ENCODE results near the gene EVX2.
A peak's percentile ranks its signal among the peaks of the same experiment; 100 is the strongest.

EVX2 gene

GRCh38 chr2:176083796-176084261 is at the start of gene EVX2:
Gene EVX2, minus strand, starts transcription at chr2:176083962. Its CDS starts 186 bp downstream, at chr2:176083776.
- Histone ChIP-seq H3K36me3 (ENCODE audit: insufficient read depth, low read length) (no peaks in the 10 kb centered on the region), H3K4me3 (ENCODE audit: low read length) (no peak within 1 kb of the TSS), H3K27me3 (ENCODE audit: insufficient read depth, low read length) (peaks cover 96% of the 10 kb centered on the region), H2AFZ (ENCODE audit: low read depth, low read length) (peak within 1 kb of the TSS; percentile 23), H3K9me3 (ENCODE audit: low read length) (no peaks in the 10 kb centered on the region), H3K4me1 (ENCODE audit: insufficient read depth, low read length) (peaks cover 3% of the 10 kb centered on the region)

GRCh38 chr2:176133389-176133788 is 49.6 kb upstream of the EVX2 start:
- Histone ChIP-seq H3K4me1 (ENCODE audit: insufficient read depth, low read length) (no peaks in the 10 kb centered on the region), H3K36me3 (ENCODE audit: insufficient read depth, low read length) (no peaks in the 10 kb centered on the region), H2AFZ (ENCODE audit: low read depth, low read length) (no peak overlapping the region), H3K4me3 (ENCODE audit: low read length) (no peak overlapping the region), H3K9me3 (ENCODE audit: low read length) (peaks cover 6% of the 10 kb centered on the region), H3K27me3 (ENCODE audit: insufficient read depth, low read length) (peaks cover 92% of the 10 kb centered on the region)

GRCh38 chr2:176132205-176133171 is 48.7 kb upstream of the EVX2 start:
- H3K9me3 ChIP-seq (ENCODE audit: low read length): peaks cover 3% of the 10 kb centered on the region
- H3K27me3 ChIP-seq (ENCODE audit: insufficient read depth, low read length): peaks cover 92% of the 10 kb centered on the region
- no peak overlapping the region for H3K4me3 ChIP-seq (ENCODE audit: low read length)
- H3K36me3 ChIP-seq (ENCODE audit: insufficient read depth, low read length): no peaks in the 10 kb centered on the region
- H2AFZ ChIP-seq (ENCODE audit: low read depth, low read length): no peak overlapping the region
- no peaks in the 10 kb centered on the region for H3K4me1 ChIP-seq (ENCODE audit: insufficient read depth, low read length)

GRCh38 chr2:176131848-176132158 is 48.0 kb upstream of the EVX2 start:
- H3K4me3 ChIP-seq (ENCODE audit: low read length): no peak overlapping the region
- peaks cover 3% of the 10 kb centered on the region for H3K9me3 ChIP-seq (ENCODE audit: low read length)
- H2AFZ ChIP-seq (ENCODE audit: low read depth, low read length): no peak overlapping the region
- no peaks in the 10 kb centered on the region for H3K4me1 ChIP-seq (ENCODE audit: insufficient read depth, low read length)
- H3K36me3 ChIP-seq (ENCODE audit: insufficient read depth, low read length): no peaks in the 10 kb centered on the region
- H3K27me3 ChIP-seq (ENCODE audit: insufficient read depth, low read length): peaks cover 90% of the 10 kb centered on the region

GRCh38 chr2:176130957-176131847 is 47.4 kb upstream of the EVX2 start:
- peaks cover 89% of the 10 kb centered on the region for H3K27me3 ChIP-seq (ENCODE audit: insufficient read depth, low read length)
- H3K36me3 ChIP-seq (ENCODE audit: insufficient read depth, low read length): no peaks in the 10 kb centered on the region
- H3K4me3 ChIP-seq (ENCODE audit: low read length): no peak overlapping the region
- H3K4me1 ChIP-seq (ENCODE audit: insufficient read depth, low read length): no peaks in the 10 kb centered on the region
- H3K9me3 ChIP-seq (ENCODE audit: low read length): peaks cover 3% of the 10 kb centered on the region
- H2AFZ ChIP-seq (ENCODE audit: low read depth, low read length): no peak overlapping the region

GRCh38 chr2:176130147-176130956 is 46.6 kb upstream of the EVX2 start:
- peaks cover 89% of the 10 kb centered on the region for H3K27me3 ChIP-seq (ENCODE audit: insufficient read depth, low read length)
- no peaks in the 10 kb centered on the region for H3K36me3 ChIP-seq (ENCODE audit: insufficient read depth, low read length)
- no peaks in the 10 kb centered on the region for H3K4me1 ChIP-seq (ENCODE audit: insufficient read depth, low read length)
- no peaks in the 10 kb centered on the region for H3K9me3 ChIP-seq (ENCODE audit: low read length)
- H2AFZ ChIP-seq (ENCODE audit: low read depth, low read length): peak overlapping the region; percentile 93
- peak overlapping the region; percentile 23 for H3K4me3 ChIP-seq (ENCODE audit: low read length)

- peaks cover 89% of the 10 kb centered on the region for H3K27me3 ChIP-seq (ENCODE audit: insufficient read depth, low read length)
- peak overlapping the region; percentile 93 for H2AFZ ChIP-seq (ENCODE audit: low read depth, low read length)
- H3K4me3 ChIP-seq (ENCODE audit: low read length): peak overlapping the region; percentile 23
- H3K9me3 ChIP-seq (ENCODE audit: low read length): no peaks in the 10 kb centered on the region
- H3K4me1 ChIP-seq (ENCODE audit: insufficient read depth, low read length): no peaks in the 10 kb centered on the region
- no peaks in the 10 kb centered on the region for H3K36me3 ChIP-seq (ENCODE audit: insufficient read depth, low read length)
Observed at GRCh38 chr2:176129813-176130146, 46.0 kb upstream of the EVX2 start.

- Histone ChIP-seq H2AFZ (ENCODE audit: low read depth, low read length) (peak within 1 kb of the TSS; percentile 93), H3K27me3 (ENCODE audit: insufficient read depth, low read length) (peaks cover 89% of the 10 kb centered on the region), H3K36me3 (ENCODE audit: insufficient read depth, low read length) (no peaks in the 10 kb centered on the region), H3K9me3 (ENCODE audit: low read length) (no peaks in the 10 kb centered on the region), H3K4me1 (ENCODE audit: insufficient read depth, low read length) (no peaks in the 10 kb centered on the region), H3K4me3 (ENCODE audit: low read length) (peak within 1 kb of the TSS; percentile 23)
Observed at GRCh38 chr2:176128982-176129796, 45.4 kb upstream of the EVX2 start, which contains the start of gene HOXD8. Gene HOXD8, plus strand, starts transcription at chr2:176129705. Its CDS starts 662 bp downstream, at chr2:176130367.

- Histone ChIP-seq H3K36me3 (ENCODE audit: insufficient read depth, low read length) (no peaks in the 10 kb centered on the region), H3K27me3 (ENCODE audit: insufficient read depth, low read length) (peaks cover 89% of the 10 kb centered on the region), H3K4me3 (ENCODE audit: low read length) (no peak overlapping the region), H3K9me3 (ENCODE audit: low read length) (no peaks in the 10 kb centered on the region), H2AFZ (ENCODE audit: low read depth, low read length) (peak overlapping the region; percentile 93), H3K4me1 (ENCODE audit: insufficient read depth, low read length) (no peaks in the 10 kb centered on the region)
Observed at GRCh38 chr2:176128172-176128981, 44.6 kb upstream of the EVX2 start.

GRCh38 chr2:176127774-176128072 is 44.0 kb upstream of the EVX2 start:
- no peak overlapping the region for H3K4me3 ChIP-seq (ENCODE audit: low read length)
- no peaks in the 10 kb centered on the region for H3K9me3 ChIP-seq (ENCODE audit: low read length)
- no peak overlapping the region for H2AFZ ChIP-seq (ENCODE audit: low read depth, low read length)
- H3K4me1 ChIP-seq (ENCODE audit: insufficient read depth, low read length): peaks cover 2% of the 10 kb centered on the region
- no peaks in the 10 kb centered on the region for H3K36me3 ChIP-seq (ENCODE audit: insufficient read depth, low read length)
- peaks cover 89% of the 10 kb centered on the region for H3K27me3 ChIP-seq (ENCODE audit: insufficient read depth, low read length)

GRCh38 chr2:176126929-176127773 is 43.4 kb upstream of the EVX2 start:
- Histone ChIP-seq H3K9me3 (ENCODE audit: low read length) (no peaks in the 10 kb centered on the region), H3K36me3 (ENCODE audit: insufficient read depth, low read length) (no peaks in the 10 kb centered on the region), H3K4me3 (ENCODE audit: low read length) (no peak overlapping the region), H3K27me3 (ENCODE audit: insufficient read depth, low read length) (peaks cover 89% of the 10 kb centered on the region), H2AFZ (ENCODE audit: low read depth, low read length) (no peak overlapping the region), H3K4me1 (ENCODE audit: insufficient read depth, low read length) (peaks cover 7% of the 10 kb centered on the region)

All from neuron (in vitro differentiated cells).